Muscle of back (tissue), 11 donors: ENCODE results near the gene SCN5A. TPM values are rescaled to one million over a fixed set of nuclear protein-coding genes. Genes with fewer than 3 reads are reported as not detected.

Experiments
- DNase-seq, 3 donors: peaks; one replicate each; pipeline versions ENCODE4 v3.0.0 to v3.0.0-alpha.2; 2013
- polyA plus RNA-seq, 10 donors: library from polyadenylated mRNA; unstranded; fragments of 120-200 nt; gene quantifications; one replicate each; pipeline ENCODE4 v1.2.1, GENCODE V29; 2013; ENCODE audit not compliant: insufficient read length in 10 of 10

The SCN5A gene
- polyA plus RNA-seq, 10 donors, result 3.0 to 8.0 (median 4.7) TPM

GRCh38 chr3:38562467-38562925 is 87.0 kb downstream of the SCN5A start:
- no peak for DNase-seq

- no peak for DNase-seq
These were observed 87.6 kb downstream of the SCN5A start for GRCh38 chr3:38561746-38562466.

DNA sequence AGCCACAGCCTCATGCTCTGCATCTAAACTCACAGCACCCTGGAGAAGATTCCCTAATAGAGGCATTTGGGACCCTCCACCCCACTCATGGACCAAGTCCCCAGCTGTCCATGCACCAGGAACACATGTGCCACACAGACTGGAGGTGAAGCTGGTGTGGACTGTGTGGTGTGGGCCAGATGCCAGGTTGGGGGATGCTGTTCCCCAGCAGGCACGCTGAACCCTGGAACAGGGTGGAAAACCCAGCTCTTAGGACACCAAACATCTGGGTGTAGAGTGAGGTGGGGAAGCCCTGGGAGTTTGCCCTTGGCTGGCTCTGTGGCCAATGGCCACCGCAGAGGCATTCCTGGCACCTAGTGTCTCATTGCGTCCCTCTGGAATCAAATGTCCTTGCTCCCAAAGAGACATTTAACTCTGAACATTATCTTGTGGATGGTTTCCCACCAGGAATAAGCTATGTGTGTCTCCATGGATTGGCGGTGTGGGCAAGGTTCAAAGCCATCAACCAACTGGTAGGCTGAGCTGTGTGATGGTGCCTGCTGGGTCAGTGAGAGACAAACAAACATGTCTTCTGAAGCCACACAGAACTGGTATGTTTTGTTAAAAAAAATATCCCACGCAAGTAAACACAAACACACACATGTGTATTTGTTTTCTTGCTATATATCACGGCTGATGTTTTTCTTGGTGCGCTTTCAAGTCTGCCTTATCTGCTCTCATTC is 88.3 kb downstream of the SCN5A start:
- no peak for DNase-seq

GRCh38 chr3:38560284-38560683 is 89.2 kb downstream of the SCN5A start:
- no peak for DNase-seq

- DNase-seq, result no peak
These were observed 90.6 kb downstream of the SCN5A start for GRCh38 chr3:38558864-38559263.

DNA sequence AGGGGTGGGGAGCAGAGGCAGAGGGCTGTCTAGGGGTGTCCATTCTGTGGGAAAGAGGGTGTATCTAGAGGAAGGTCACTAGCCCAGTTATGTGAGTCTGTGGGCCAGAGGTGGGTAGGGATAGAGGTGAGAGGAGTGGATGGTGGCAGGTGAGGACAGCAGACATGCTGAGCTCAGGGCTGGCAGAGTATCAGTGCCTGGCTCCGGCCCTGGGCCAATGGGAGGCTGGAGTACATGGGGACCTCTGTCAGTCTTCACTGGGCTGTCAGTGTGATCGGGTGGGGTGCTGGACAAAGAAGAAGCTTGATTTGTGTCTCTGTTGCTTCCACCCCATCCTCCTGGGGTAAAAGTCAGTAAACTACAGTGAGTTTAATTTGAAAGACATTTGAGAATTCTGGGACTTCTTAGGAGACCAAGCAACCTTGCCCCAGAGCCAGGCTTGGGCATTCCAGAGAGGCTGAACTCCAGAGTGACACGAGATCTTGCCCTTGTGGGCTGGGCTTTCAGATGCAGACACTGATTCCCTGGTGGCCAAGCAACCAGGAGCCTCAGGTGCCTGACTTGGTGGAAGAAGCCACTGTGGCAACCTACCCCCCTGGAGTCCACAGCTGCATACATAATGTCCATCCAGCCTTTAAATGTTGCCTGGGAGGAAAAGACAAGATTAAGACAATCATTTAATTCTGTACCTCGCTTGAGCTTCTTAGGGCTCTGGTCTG is 92.7 kb downstream of the SCN5A start:
- DNase-seq, result no peak

- DNase-seq, result no peak
These were observed 93.6 kb downstream of the SCN5A start for GRCh38 chr3:38555926-38556325.

- no peak for DNase-seq
These were observed 94.2 kb downstream of the SCN5A start for GRCh38 chr3:38555149-38555840.

DNA sequence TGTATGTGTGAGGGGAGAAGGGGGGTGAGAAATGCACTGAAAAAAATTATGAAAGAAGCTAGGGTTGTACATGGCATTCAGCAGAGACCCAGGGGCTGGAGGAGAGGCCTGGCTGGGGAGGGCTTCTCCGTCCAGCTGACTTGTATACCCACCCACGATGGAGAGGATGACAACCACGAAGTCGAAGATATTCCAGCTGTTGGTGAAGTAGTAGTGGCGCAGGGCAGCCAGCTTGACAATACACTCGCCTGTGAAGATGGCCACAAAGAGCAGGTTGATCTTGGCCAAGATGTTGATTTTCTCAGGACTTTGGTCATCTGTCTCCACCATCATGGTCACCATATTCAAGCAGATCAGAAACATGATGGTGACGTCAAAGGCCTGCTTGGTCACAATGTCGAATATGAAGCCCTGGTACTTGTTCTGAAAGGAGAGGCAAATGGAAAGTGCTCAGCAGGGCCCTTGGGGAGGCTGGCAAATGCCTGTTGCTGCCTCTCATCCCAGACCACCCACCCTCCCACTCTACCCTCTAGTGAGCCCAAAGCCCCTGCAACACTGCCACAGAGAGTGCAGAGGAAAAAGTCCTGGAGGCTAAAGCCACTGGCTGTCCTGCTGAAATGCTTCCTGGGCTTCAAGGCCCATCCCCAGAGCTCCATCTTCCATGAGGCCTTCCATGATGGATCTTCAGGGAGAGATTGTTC is 95.2 kb downstream of the SCN5A start:
- no peak for DNase-seq

DNA sequence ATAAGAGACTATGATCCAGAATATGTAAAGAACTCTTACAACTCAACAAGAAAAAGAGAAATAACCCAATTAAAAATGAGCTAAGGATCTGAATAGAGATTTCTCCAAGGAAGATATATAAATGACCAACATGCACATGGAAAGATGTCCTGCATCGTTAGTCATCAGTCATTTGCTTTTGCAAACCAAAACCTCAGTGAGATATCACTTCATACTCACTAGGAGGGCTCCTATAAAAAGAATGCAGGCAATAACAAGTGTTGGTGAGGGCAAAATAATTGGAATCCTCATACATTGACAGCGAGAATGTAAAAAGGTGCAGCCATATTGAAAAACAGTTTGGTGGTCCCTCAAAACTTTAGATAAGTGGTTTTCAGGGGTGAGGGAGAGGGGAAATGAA is 96.4 kb downstream of the SCN5A start:
- no peak for DNase-seq

- DNase-seq, result no peak
These were observed 97.1 kb downstream of the SCN5A start for GRCh38 chr3:38552364-38552763.

- no peak for DNase-seq
These were observed 98.3 kb downstream of the SCN5A start for GRCh38 chr3:38551026-38551832.

DNA sequence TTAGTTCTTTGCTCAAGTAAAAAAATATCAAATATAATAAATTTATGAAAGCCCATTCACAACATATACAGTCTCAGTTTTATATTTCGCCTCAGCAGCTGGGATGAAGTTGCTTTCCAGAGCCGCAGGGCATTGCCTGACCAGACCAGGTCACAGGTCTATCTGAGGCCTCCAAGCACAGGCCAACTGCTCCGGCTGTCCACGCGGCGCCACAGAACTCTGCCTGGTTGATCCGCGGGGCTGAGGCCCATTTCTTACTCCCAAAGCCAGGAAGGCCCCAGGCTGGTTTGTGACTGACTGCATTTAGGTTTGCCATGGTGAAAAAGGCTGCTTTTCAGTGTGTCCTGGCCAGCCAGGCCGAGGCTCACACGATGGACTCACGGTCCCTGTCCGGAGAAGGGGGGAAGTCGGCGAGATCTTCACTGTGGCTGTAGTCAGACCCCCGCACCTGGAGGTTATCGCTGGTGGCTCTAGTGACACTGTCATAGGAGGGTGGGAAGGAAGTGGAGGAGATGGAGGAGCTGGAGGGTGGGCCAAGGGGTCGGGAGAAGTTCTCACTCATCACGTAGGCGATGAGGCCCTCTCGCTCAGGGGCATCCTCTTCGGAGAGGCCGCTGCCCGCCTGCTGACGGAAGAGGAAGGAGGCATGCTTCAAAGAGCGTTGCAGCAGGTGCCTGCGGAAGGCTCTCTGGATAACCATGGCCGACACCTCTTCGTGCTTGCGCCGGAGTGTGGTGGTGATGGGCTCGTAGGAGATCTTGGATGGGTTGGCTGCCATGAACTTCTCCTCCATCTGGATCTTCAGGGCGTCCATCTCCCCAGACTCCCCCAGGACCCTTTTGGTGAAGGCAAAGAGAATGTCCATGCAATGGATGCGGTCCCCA is 99.3 kb downstream of the SCN5A start:
- DNase-seq, result no peak

GRCh38 chr3:38549486-38549885 is 100.0 kb downstream of the SCN5A start:
- DNase-seq, result no peak

GRCh38 chr3:38549082-38549481 is 100.4 kb downstream of the SCN5A start:
- DNase-seq, result no peak

GRCh38 chr3:38548154-38548931 is 101.1 kb downstream of the SCN5A start:
- no peak for DNase-seq

- DNase-seq, result no peak
These were observed 103.5 kb downstream of the SCN5A start for GRCh38 chr3:38545983-38546382.

DNA sequence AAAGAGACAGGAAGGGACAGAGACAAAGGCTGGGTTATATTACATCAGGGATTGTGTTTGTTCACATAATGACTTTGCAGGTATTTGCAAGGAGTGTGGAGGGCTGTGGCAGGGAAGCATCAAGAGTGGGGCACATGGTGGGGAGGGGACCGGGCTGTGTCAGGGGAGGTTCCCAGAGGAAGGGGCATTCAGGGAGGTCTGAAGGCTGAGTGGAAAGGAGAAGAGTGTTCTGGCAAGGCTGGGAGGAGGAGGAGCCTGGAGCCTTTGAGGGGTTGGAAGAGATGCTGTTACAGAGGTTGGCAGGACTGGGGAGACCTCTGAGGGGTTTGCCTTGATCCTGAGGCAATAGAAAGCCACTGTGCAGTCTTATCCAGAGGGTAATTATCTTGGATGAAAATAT is 103.9 kb downstream of the SCN5A start:
- no peak for DNase-seq

DNA sequence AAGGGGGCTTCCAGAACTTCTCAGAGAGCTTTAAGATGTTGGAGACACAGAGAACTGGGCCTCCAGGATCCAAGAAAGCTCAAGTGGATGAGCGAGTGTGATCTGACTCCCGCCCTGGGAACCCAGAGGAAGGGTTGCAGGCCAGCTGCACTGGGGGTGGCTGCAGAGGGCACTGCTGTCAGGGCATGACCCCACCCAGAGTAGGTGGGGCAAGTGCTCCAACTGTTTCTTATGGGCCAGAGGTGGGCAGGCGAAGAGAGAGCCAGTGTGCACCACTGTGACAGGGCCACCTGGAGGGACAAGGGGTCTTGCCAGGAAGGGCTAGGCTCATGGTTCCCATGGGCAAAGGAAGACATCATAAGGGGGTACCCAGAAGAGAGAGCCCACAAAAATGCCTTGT is 104.6 kb downstream of the SCN5A start:
- no peak for DNase-seq
